Testis (tissue), 2 donors: ENCODE data around the gene SETD1B.
"Not testable (repeated sequence)": the region's sequence is repeated elsewhere in the genome, so short reads cannot be mapped to it uniquely, and the experiment has no call there.

Source experiments
- CTCF ChIP-seq, 3 experiments: fragments of 450-650 bp in 2 of 3; fragments of 200-600 bp in 1 of 3; sonication (generic) in 1 of 3; IDR thresholded peaks; one replicate each; pipeline ENCODE4 v1.5.1; 2016 to 2019; ENCODE audit warnings: antibody characterized with exemption in 3 of 3, mild to moderate bottlenecking in 2 of 3, moderate library complexity in 1 of 3
- POLR2A ChIP-seq: fragments of 450-650 bp; IDR thresholded peaks from one replicate; pipeline ENCODE4 v1.6.1; 2017; ENCODE audit warnings: antibody characterized with exemption, mild to moderate bottlenecking, moderate library complexity

GRCh38 chr12:121860699-121861098 is 56.9 kb downstream of the SETD1B start:
- TF ChIP-seq CTCF (IDR thresholded peaks at IDR 0.05); POLR2A: not testable (repeated sequence)
